ES-I3 (cell line): ENCODE results near the gene CLTCL1.
"Not testable (repeated sequence)": the region's sequence is repeated elsewhere in the genome, so short reads cannot be mapped to it uniquely, and the experiment has no call there.

Source experiments
- H3K36me3 ChIP-seq: 2 replicates; pipeline ENCODE4 v1.6.1; 2013; ENCODE audit warnings: mild to moderate bottlenecking, low read length, control low read depth, moderate library complexity; ENCODE audit not compliant: insufficient read depth
- H3K4me1 ChIP-seq: 2 replicates; pipeline ENCODE4 v1.6.1; 2013; ENCODE audit warnings: mild to moderate bottlenecking, control low read depth, low read length; ENCODE audit not compliant: insufficient read depth
- H3K9ac ChIP-seq: 2 replicates; pipeline ENCODE4 v1.6.1; 2013; ENCODE audit warnings: low read depth, mild to moderate bottlenecking, low read length, moderate library complexity
- H3K9me3 ChIP-seq: 2 replicates; pipeline ENCODE4 v1.6.1; 2013; ENCODE audit warnings: mild to moderate bottlenecking, low read length, moderate library complexity; ENCODE audit not compliant: control insufficient read depth, insufficient read depth

The CLTCL1 gene

GRCh38 chr22:19291580-19292457 is at the start of gene CLTCL1:
Gene CLTCL1, minus strand, starts transcription at chr22:19291719. Its CDS starts 78 bp downstream, at chr22:19291641.
- Histone ChIP-seq H3K4me1 (peaks cover 7% of the 10 kb centered on the region), H3K9ac (peak within 1 kb of the TSS; percentile 82), H3K9me3 (no peaks in the 10 kb centered on the region), H3K36me3 (no peaks in the 10 kb centered on the region)

- H3K9ac ChIP-seq = no peak overlapping the region
- H3K36me3 ChIP-seq = no peaks in the 10 kb centered on the region; the same call in 1 of the 2 replicates
- no peaks in the 10 kb centered on the region for H3K4me1 ChIP-seq
- no peaks in the 10 kb centered on the region for H3K9me3 ChIP-seq
These were observed 45.6 kb upstream of the CLTCL1 start for GRCh38 chr22:19337137-19337536.

GRCh38 chr22:19336133-19337075 is 44.9 kb upstream of the CLTCL1 start:
- no peaks in the 10 kb centered on the region for H3K4me1 ChIP-seq
- H3K9me3 ChIP-seq = no peaks in the 10 kb centered on the region
- H3K36me3 ChIP-seq = peaks cover 2% of the 10 kb centered on the region

GRCh38 chr22:19331975-19332374 is 40.5 kb upstream of the CLTCL1 start:
- Histone ChIP-seq H3K4me1 (no peaks in the 10 kb centered on the region), H3K9me3 (no peaks in the 10 kb centered on the region; the same call in 1 of the 2 replicates), H3K36me3 (peaks cover 7% of the 10 kb centered on the region), H3K9ac (no peak overlapping the region)

More at GRCh38 chr22:19336133-19337075, 44.9 kb upstream of the CLTCL1 start:
- H3K9ac ChIP-seq = no peak overlapping the region

- Histone ChIP-seq H3K9me3 (no peaks in the 10 kb centered on the region; the same call in 1 of the 2 replicates), H3K4me1 (no peaks in the 10 kb centered on the region), H3K36me3 (peaks cover 7% of the 10 kb centered on the region), H3K9ac (no peak overlapping the region)
These were observed 40.0 kb upstream of the CLTCL1 start for GRCh38 chr22:19331474-19331873.

- Histone ChIP-seq H3K9me3 (no peaks in the 10 kb centered on the region; the same call in 1 of the 2 replicates), H3K36me3 (peaks cover 7% of the 10 kb centered on the region), H3K4me1 (no peaks in the 10 kb centered on the region), H3K9ac (no peak overlapping the region)
These were observed 39.4 kb upstream of the CLTCL1 start for GRCh38 chr22:19330865-19331418.

GRCh38 chr22:19330205-19330604 is 38.7 kb upstream of the CLTCL1 start:
- H3K9ac ChIP-seq, H3K4me1 ChIP-seq, H3K36me3 ChIP-seq, H3K9me3 ChIP-seq: not testable (repeated sequence)

GRCh38 chr22:19329454-19329853 is 37.9 kb upstream of the CLTCL1 start:
- no peaks in the 10 kb centered on the region; the same call in 1 of the 2 replicates for H3K9me3 ChIP-seq
- peaks cover 7% of the 10 kb centered on the region; the same call in 1 of the 2 replicates for H3K36me3 ChIP-seq
- H3K4me1 ChIP-seq = no peaks in the 10 kb centered on the region
- no peak overlapping the region for H3K9ac ChIP-seq

GRCh38 chr22:19325296-19325948 is 33.9 kb upstream of the CLTCL1 start:
- H3K9ac ChIP-seq = no peak overlapping the region
- H3K4me1 ChIP-seq = no peaks in the 10 kb centered on the region
- peaks cover 5% of the 10 kb centered on the region; the same call in 1 of the 2 replicates for H3K36me3 ChIP-seq
- no peaks in the 10 kb centered on the region; the same call in 1 of the 2 replicates for H3K9me3 ChIP-seq

- H3K9me3 ChIP-seq, H3K9ac ChIP-seq, H3K36me3 ChIP-seq, H3K4me1 ChIP-seq: not testable (repeated sequence)
These were observed 31.9 kb upstream of the CLTCL1 start for GRCh38 chr22:19323420-19323819.

- Histone ChIP-seq H3K9ac (no peak overlapping the region), H3K9me3 (no peaks in the 10 kb centered on the region), H3K4me1 (no peaks in the 10 kb centered on the region), H3K36me3 (no peaks in the 10 kb centered on the region)
These were observed 30.2 kb upstream of the CLTCL1 start for GRCh38 chr22:19321757-19322156.

GRCh38 chr22:19320136-19320535 is 28.6 kb upstream of the CLTCL1 start:
- H3K9me3 ChIP-seq, H3K4me1 ChIP-seq, H3K9ac ChIP-seq, H3K36me3 ChIP-seq: not testable (repeated sequence)

GRCh38 chr22:19319281-19319680 is 27.8 kb upstream of the CLTCL1 start:
- Histone ChIP-seq H3K4me1 (no peaks in the 10 kb centered on the region), H3K36me3 (no peaks in the 10 kb centered on the region), H3K9ac (no peak overlapping the region), H3K9me3 (no peaks in the 10 kb centered on the region; the same call in 1 of the 2 replicates)

GRCh38 chr22:19317865-19318264 is 26.3 kb upstream of the CLTCL1 start:
- H3K9me3 ChIP-seq = no peaks in the 10 kb centered on the region; the same call in 1 of the 2 replicates
- H3K9ac ChIP-seq = no peak overlapping the region
- H3K36me3 ChIP-seq = no peaks in the 10 kb centered on the region
- H3K4me1 ChIP-seq = no peaks in the 10 kb centered on the region
